CD8-positive, alpha-beta memory T cell (primary cell): ENCODE data around the gene ANKRD17. TPM values are rescaled to one million over a fixed set of nuclear protein-coding genes. Genes with fewer than 3 reads are reported as not detected.
A peak's percentile ranks its signal among the peaks of the same experiment; 100 is the strongest.

ENCODE experiments used
- CTCF ChIA-PET: fragments of 350-600 bp; sonication (Branson Sonifier 250); formaldehyde crosslinking; loops from one replicate; lab custom pipeline; 2021; ENCODE audit warnings: antibody characterized with exemption; lab: Charles Lee
- POLR2A ChIA-PET: fragments of 350-600 bp; sonication (Branson Sonifier 250); formaldehyde crosslinking; loops from one replicate; lab custom pipeline; 2021; ENCODE audit warnings: antibody characterized with exemption; lab: Charles Lee
- DNase-seq, 5 donors: peaks; one replicate each; pipeline versions ENCODE4 v3.0.0 to v3.0.0-alpha.2; 2020 to 2022; ENCODE audit warnings: mixed read lengths in 1 of 5
- H3K27ac ChIP-seq: one replicate; pipeline ENCODE4 v1.7.0; 2013; ENCODE audit warnings: low read depth, mild to moderate bottlenecking, low read length, moderate library complexity
- H3K27me3 ChIP-seq: 2 replicates; pipeline ENCODE4 v1.7.0; 2013; ENCODE audit warnings: low read length, mild to moderate bottlenecking; ENCODE audit not compliant: insufficient read depth, poor library complexity, severe bottlenecking
- H3K36me3 ChIP-seq: 2 replicates; pipeline ENCODE4 v1.7.0; 2013; ENCODE audit warnings: mild to moderate bottlenecking, low read length, moderate library complexity; ENCODE audit not compliant: insufficient read depth
- H3K4me1 ChIP-seq: 2 replicates; pipeline ENCODE4 v1.7.0; 2013; ENCODE audit warnings: mild to moderate bottlenecking, low read length, moderate library complexity; ENCODE audit not compliant: insufficient read depth
- H3K4me3 ChIP-seq: 2 replicates; pipeline ENCODE4 v1.7.0; 2013; ENCODE audit warnings: mild to moderate bottlenecking, low read length
- H3K9me3 ChIP-seq: 2 replicates; pipeline ENCODE4 v1.7.0; 2013; ENCODE audit warnings: mild to moderate bottlenecking, low read length
- H3K27ac Mint-ChIP-seq, 8 donors: one replicate each; pipeline ENCODE4 v1.8.0; 2020 to 2021; ENCODE audit warnings: mixed read lengths in 8 of 8, mild to moderate bottlenecking in 6 of 8, inconsistent platforms in 3 of 8, moderate library complexity in 3 of 8
- H3K27me3 Mint-ChIP-seq, 2 donors: one replicate each; pipeline ENCODE4 v1.8.0; 2020 to 2021; ENCODE audit warnings: mixed read lengths in 2 of 2, mild to moderate bottlenecking in 1 of 2, moderate library complexity in 1 of 2
- H3K36me3 Mint-ChIP-seq, 3 donors: one replicate each; pipeline ENCODE4 v1.8.0; 2020 to 2021; ENCODE audit warnings: mixed read lengths in 3 of 3, inconsistent platforms in 1 of 3, mild to moderate bottlenecking in 1 of 3
- H3K4me1 Mint-ChIP-seq, 3 donors: one replicate each; pipeline ENCODE4 v1.8.0; 2020 to 2021; ENCODE audit warnings: mixed read lengths in 3 of 3, inconsistent platforms in 1 of 3, mild to moderate bottlenecking in 1 of 3
- H3K4me3 Mint-ChIP-seq, 7 donors: one replicate each; pipeline ENCODE4 v1.8.0; 2020 to 2021; ENCODE audit warnings: mixed read lengths in 7 of 7, mild to moderate bottlenecking in 6 of 7, moderate library complexity in 4 of 7, inconsistent platforms in 2 of 7
- H3K9me3 Mint-ChIP-seq, 5 donors: one replicate each; pipeline ENCODE4 v1.8.0; 2020 to 2022; ENCODE audit warnings: mixed read lengths in 5 of 5, mild to moderate bottlenecking in 3 of 5, moderate library complexity in 2 of 5, inconsistent platforms in 1 of 5
- polyA plus RNA-seq: library from polyadenylated mRNA; unstranded; fragments of 300-500 nt; fragmentation: Illumina TruSeq; gene quantifications from one replicate; pipeline ENCODE4 v1.2.3, GENCODE V29; 2021
- total RNA-seq, 2 experiments: library from RNA; stranded (reverse); gene quantifications; one replicate each; pipeline ENCODE4 v1.2.3, GENCODE V29; 2021

ANKRD17 gene
- total and polyA plus RNA-seq, 3 experiments from 2014 or later = 15.7 to 61.9 (median 57.6) TPM

DNA sequence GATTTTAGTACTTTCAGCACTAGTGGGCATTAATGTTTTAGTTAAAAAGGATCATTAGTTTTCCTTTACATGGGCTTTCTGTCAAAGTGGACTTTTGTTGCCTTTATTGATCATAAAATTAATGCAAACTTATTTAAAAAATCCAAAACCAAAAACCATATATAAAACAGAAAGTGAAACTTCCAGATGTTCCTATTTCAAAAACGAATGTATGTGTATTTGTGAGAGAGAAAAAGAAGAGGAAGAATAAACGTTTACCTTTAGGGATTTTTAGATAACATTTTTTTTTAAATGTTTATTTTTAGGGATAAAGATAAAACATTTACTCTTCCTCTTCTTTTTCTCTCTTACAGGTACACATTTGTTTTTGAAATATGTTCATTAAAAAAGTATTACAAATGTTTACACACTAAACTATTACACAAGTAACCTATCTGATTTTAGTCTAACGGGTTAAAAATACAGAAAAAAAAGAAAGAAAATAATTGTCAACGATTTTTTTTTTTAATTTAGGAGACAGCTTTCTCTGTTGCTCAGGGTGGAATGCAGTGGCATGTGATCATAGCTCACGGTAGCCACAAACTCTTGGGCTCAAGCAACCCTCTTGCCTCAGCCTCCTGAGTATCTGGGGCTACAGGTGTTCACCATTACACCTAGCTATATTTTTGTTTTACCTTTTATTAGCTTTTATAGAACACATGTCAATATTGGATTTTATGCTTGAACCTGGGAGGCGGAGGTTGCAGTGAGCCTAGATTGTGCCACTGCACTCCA, 172.3 kb downstream of the ANKRD17 start:
- H3K4me3 Mint-ChIP-seq = peak overlapping the region; percentile 63 to 88 (median 74)
- no peak overlapping the region for H3K4me3 ChIP-seq
- peak overlapping the region in 7 of 8 donors; percentile 29 to 91 (median 86) for H3K27ac Mint-ChIP-seq
- H3K4me1 ChIP-seq = no peaks in the 10 kb centered on the region
- H3K27ac ChIP-seq = no peak overlapping the region
- peaks cover 7 to 49% (median 14%) of the 10 kb centered on the region in 3 donors for H3K36me3 Mint-ChIP-seq
- peak in 1 of 5 donors; percentile 9 for DNase-seq
- ChIA-PET POLR2A (interaction anchor here (0.8 kb wide), 1 partner anchor 19 kb away, joined by 5 read pairs; no protein-coding TSS in a partner anchor), CTCF (no interaction called here)
- H3K27me3 Mint-ChIP-seq = no peaks in the 10 kb centered on the region
- H3K27me3 ChIP-seq = no peaks in the 10 kb centered on the region
- peaks cover 10 to 36% (median 21%) of the 10 kb centered on the region in 3 donors for H3K4me1 Mint-ChIP-seq
- peaks cover 9% of the 10 kb centered on the region for H3K36me3 ChIP-seq
- no peaks in the 10 kb centered on the region for H3K9me3 ChIP-seq
- H3K9me3 Mint-ChIP-seq = no peaks in the 10 kb centered on the region

DNA sequence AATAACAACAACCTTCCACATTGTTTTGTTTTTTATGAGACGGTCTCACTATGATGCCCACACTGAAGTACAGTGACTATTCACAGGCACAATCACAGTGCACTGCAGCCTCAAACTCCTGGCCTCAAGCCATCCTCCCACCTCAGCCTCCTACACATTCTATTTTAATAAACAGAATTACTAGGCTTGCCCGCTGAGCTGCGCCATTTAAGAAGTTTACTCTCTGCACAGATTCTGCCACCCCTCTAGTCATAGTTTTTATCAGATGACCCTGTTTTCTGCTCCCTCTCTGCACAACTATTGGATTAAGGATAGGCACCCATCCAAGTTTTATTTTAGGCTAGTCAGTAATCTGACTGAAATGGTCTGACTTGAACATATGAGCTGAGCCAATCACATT, 177.8 kb downstream of the ANKRD17 start:
- ChIA-PET POLR2A (no interaction called here), CTCF (interaction anchor here (1.4 to 2.0 kb wide), 2 partner anchors 10 to 176 kb away, joined by 5 to 8 read pairs; partner anchors contain the start of gene COX18)
- peaks cover 4 to 60% (median 19%) of the 10 kb centered on the region in 3 donors for H3K36me3 Mint-ChIP-seq
- Histone ChIP-seq H3K4me1 (no peaks in the 10 kb centered on the region), H3K4me3 (no peak overlapping the region), H3K27ac (no peak overlapping the region), H3K27me3 (no peaks in the 10 kb centered on the region), H3K36me3 (peaks cover 7% of the 10 kb centered on the region), H3K9me3 (no peaks in the 10 kb centered on the region)
- peaks cover 6 to 19% (median 10%) of the 10 kb centered on the region in 3 donors for H3K4me1 Mint-ChIP-seq
- H3K27me3 Mint-ChIP-seq = no peaks in the 10 kb centered on the region
- no peak for DNase-seq
- peak overlapping the region in 6 of 8 donors; percentile 39 to 90 (median 52) for H3K27ac Mint-ChIP-seq
- no peak overlapping the region for H3K4me3 Mint-ChIP-seq
- H3K9me3 Mint-ChIP-seq = no peaks in the 10 kb centered on the region

DNA sequence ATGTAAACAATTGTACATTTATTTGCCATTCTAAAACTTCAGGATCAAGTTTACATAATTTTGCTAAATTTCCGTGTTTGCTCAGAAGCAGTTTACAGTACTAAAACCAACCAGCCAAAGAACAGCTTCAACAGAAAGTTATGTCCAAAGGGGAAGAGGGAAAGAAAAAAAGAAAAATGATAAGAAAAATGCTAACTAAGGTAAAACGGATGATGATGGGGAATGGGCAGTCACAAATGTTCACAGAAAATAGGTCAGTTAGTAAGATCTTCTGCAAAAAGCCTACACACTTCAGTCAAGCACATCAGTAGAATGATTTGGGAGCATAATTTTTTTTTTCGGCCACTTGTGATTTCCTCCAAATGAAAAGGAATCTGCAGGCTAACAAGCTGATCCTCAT, 182.8 kb downstream of the ANKRD17 start:
- Mint-ChIP-seq H3K36me3 (peaks cover 4 to 45% (median 16%) of the 10 kb centered on the region in 3 donors), H3K27me3 (no peaks in the 10 kb centered on the region), H3K27ac (peak overlapping the region in 4 of 8 donors; percentile 2 to 61 (median 35)), H3K4me1 (peaks cover 4 to 8% (median 6%) of the 10 kb centered on the region in 3 donors), H3K9me3 (no peaks in the 10 kb centered on the region), H3K4me3 (no peak overlapping the region)
- no peak overlapping the region for H3K27ac ChIP-seq
- DNase-seq = no peak
- POLR2A ChIA-PET = no interaction called here
- no peaks in the 10 kb centered on the region for H3K4me1 ChIP-seq
- no peaks in the 10 kb centered on the region for H3K27me3 ChIP-seq
- H3K36me3 ChIP-seq = peaks cover 14% of the 10 kb centered on the region
- no peaks in the 10 kb centered on the region for H3K9me3 ChIP-seq
- H3K4me3 ChIP-seq = no peak overlapping the region
- CTCF ChIA-PET = no interaction called here

DNA sequence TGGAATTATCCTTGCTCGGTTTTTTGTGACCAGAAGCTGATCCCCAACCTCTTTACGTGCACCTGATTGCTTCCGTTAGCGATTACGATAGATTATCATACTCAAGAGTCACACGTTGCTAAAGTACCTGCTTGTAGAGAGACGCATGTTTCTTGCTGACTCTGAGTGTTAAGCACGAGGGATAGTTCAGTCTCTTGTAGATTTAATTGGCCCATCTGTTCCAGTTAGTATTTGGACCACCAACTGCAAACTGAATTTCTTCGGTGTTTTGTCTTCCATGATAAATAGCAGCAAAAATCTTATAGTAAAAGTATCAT, 188.6 kb downstream of the ANKRD17 start:
- H3K36me3 ChIP-seq = no peaks in the 10 kb centered on the region
- peaks cover 0 to 33% (median 8%) of the 10 kb centered on the region in 3 donors for H3K36me3 Mint-ChIP-seq

DNA sequence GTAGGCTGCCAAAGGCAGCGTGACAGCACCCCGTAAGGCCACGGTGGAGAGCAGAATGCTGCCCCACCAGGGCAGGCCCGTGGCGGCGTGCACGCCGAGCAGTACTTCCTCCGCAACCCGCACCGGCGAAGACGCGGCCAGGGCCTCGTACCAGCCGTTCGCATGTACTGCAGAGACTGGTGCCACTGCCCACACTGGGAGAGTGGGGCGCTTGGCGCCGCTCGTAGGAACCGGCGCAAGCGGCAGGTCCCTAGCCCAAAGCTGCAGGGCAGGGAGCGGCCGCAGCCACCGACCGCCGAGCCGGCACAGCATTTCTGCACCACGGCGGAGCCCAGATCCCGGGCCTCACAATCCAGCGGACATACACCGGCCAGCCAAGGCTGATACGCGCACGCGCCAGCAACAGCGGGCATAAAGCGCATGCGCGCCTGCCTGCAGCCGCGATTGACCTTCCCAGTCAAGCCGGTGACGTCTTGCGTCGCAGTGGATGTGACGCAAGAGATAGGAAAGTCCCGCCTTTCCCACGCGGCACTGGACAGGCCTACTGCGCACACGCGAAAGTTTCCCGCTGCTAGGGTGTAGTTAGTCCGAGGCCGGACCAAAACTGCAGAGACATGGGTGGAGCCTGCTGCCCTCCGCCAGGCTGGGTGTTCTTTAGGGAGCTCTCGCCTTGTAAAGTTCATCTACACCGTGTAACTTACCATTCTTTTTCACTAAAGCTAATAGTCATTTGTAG, 189.1 kb downstream of the ANKRD17 start, which contains the start of gene COX18:
Gene COX18 (minus strand): TSS at position 379 of the 736 bp plus-strand sequence. CDS start 67 bp downstream, at position 312.
- H3K9me3 Mint-ChIP-seq = no peaks in the 10 kb centered on the region
- Histone ChIP-seq H3K36me3 (no peaks in the 10 kb centered on the region), H3K4me3 (peak within 1 kb of the TSS; percentile 80), H3K27me3 (no peaks in the 10 kb centered on the region), H3K9me3 (no peaks in the 10 kb centered on the region), H3K27ac (peak within 1 kb of the TSS; percentile 97), H3K4me1 (peaks cover 34% of the 10 kb centered on the region)
- ChIA-PET POLR2A (interaction anchor here (1.0 to 2.7 kb wide), 3 partner anchors 188 to 190 kb away, joined by 5 to 15 read pairs (median 12); partner anchors contain the start of gene ANKRD17), CTCF (interaction anchor here (1.2 to 1.9 kb wide), 3 partner anchors 10 to 190 kb away, joined by 6 to 8 read pairs (median 7); partner anchors contain the start of gene ANKRD17)
- peak within 1 kb of the TSS; percentile 83 to 94 (median 90) for H3K4me3 Mint-ChIP-seq
- DNase-seq = peak; percentile 90 to 97 (median 95)
- peak within 1 kb of the TSS; percentile 98 to 100 (median 100) for H3K27ac Mint-ChIP-seq
- H3K27me3 Mint-ChIP-seq = no peaks in the 10 kb centered on the region
- peaks cover 1 to 33% (median 8%) of the 10 kb centered on the region in 3 donors for H3K36me3 Mint-ChIP-seq
- peaks cover 34 to 49% (median 46%) of the 10 kb centered on the region in 3 donors for H3K4me1 Mint-ChIP-seq

More for the DNA sequence above, 188.6 kb downstream of the ANKRD17 start:
- peak overlapping the region; percentile 97 for H3K27ac ChIP-seq
- no peaks in the 10 kb centered on the region for H3K27me3 ChIP-seq
- Mint-ChIP-seq H3K4me3 (peak overlapping the region; percentile 83 to 94 (median 90)), H3K9me3 (no peaks in the 10 kb centered on the region), H3K27ac (peak overlapping the region; percentile 98 to 100 (median 100)), H3K4me1 (peaks cover 32 to 43% (median 42%) of the 10 kb centered on the region in 3 donors), H3K27me3 (no peaks in the 10 kb centered on the region)
- POLR2A ChIA-PET = interaction anchor here (1.0 to 1.9 kb wide), 2 partner anchors 188 to 190 kb away, joined by 5 to 12 read pairs; partner anchors contain the start of gene ANKRD17
- no peak for DNase-seq
- CTCF ChIA-PET = interaction anchor here (1.2 to 1.9 kb wide), 3 partner anchors 10 to 189 kb away, joined by 6 to 8 read pairs (median 7); partner anchors contain the start of gene ANKRD17
- H3K4me3 ChIP-seq = peak overlapping the region; percentile 80
- peaks cover 34% of the 10 kb centered on the region for H3K4me1 ChIP-seq
- H3K9me3 ChIP-seq = no peaks in the 10 kb centered on the region

DNA sequence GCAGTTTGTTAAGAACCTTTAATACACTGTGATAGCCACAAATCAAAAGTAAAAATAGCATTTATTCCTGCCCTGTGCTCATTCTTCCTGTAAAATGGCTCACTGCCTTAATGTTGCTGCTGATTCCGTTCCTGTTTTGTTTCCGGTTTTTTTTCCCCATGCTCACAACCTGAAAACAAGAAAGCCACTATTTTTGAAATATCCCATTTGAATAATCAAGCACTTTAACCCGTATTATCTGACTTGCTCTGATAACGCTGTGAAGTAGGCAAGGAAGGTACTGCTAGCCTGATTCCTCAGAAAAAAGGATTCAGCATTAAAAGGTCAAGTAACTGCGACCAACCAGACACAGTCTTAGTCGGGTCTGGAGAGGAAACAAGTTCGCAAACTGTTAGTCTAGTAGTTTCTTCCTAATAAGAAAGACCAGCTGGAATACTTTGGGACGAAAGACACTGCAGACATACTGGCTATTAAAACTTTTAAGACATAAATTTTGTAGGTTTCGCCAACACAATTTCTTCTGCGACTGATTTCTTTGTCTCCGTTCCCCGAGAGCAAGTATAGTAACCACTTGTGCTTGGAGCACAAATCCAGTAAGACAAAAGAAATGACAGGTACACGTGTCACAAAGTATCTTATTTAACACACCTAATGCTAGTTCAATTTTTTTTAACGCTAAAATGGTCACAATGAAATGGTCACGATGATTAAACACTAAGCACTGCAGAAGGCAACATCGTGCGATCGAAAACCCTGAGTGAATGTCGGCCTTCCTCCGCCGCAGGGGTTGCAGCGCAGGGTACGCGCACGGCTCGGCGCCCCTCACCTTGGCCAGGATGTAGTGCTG, 189.9 kb downstream of the ANKRD17 start:
- Histone ChIP-seq H3K4me3 (peak overlapping the region; percentile 80), H3K27me3 (no peaks in the 10 kb centered on the region), H3K36me3 (no peaks in the 10 kb centered on the region), H3K4me1 (peaks cover 34% of the 10 kb centered on the region), H3K9me3 (no peaks in the 10 kb centered on the region), H3K27ac (peak overlapping the region; percentile 97)
- Mint-ChIP-seq H3K9me3 (no peaks in the 10 kb centered on the region), H3K27me3 (no peaks in the 10 kb centered on the region), H3K4me3 (peak overlapping the region; percentile 83 to 94 (median 90)), H3K27ac (peak overlapping the region; percentile 98 to 100 (median 100)), H3K4me1 (peaks cover 39 to 56% (median 53%) of the 10 kb centered on the region in 3 donors), H3K36me3 (peaks cover 5 to 37% (median 10%) of the 10 kb centered on the region in 3 donors)
- peak in 2 of 5 donors; percentile 38 to 52 for DNase-seq
- ChIA-PET POLR2A (interaction anchor here (2.7 kb wide), 1 partner anchor 190 kb away, joined by 15 read pairs; the partner anchor contains the start of gene ANKRD17), CTCF (interaction anchor here (1.6 to 1.9 kb wide), 2 partner anchors 188 to 190 kb away, joined by 4 to 6 read pairs; partner anchors contain the start of gene ANKRD17)
